GM21737 (cell line): ENCODE results near the gene SPECC1.
"Not testable (repeated sequence)": the region's sequence is repeated elsewhere in the genome, so short reads cannot be mapped to it uniquely, and the experiment has no call there.

Experiments
- ATAC-seq: cut with Tn5 transposase; IDR thresholded peaks from one replicate; pipeline ENCODE4 v1.9.1; 2021; ENCODE audit warnings: mild to moderate bottlenecking, moderate library complexity; ENCODE audit not compliant: unreplicated experiment

Gene SPECC1

GRCh38 chr17:20009302-20010098, at the start of gene SPECC1:
SPECC1 (plus strand) TSS chr17:20009359; CDS start chr17:20096652, 87,293 bp downstream.
- ATAC-seq, result peak; percentile 93

GRCh38 chr17:19962954-19963353, 46.2 kb upstream of the SPECC1 start:
- ATAC-seq, result not testable (repeated sequence)

- no peak for ATAC-seq
Observed at GRCh38 chr17:19973156-19973555, 36.0 kb upstream of the SPECC1 start.

GRCh38 chr17:19975601-19976000, 33.6 kb upstream of the SPECC1 start:
- no peak for ATAC-seq

GRCh38 chr17:19977293-19978208, 31.6 kb upstream of the SPECC1 start, which contains the start of gene AKAP10:
AKAP10 (minus strand) TSS chr17:19977828; CDS start chr17:19977679, 149 bp downstream.
- ATAC-seq, result peak; percentile 76

- ATAC-seq, result peak; percentile 34
Observed at GRCh38 chr17:19978209-19978802, 30.9 kb upstream of the SPECC1 start.

- ATAC-seq, result no peak
Observed at GRCh38 chr17:19978805-19979211, 30.4 kb upstream of the SPECC1 start.

- no peak for ATAC-seq
Observed at GRCh38 chr17:19979917-19980770, 29.0 kb upstream of the SPECC1 start.

- no peak for ATAC-seq
Observed at GRCh38 chr17:19986941-19987861, 22.0 kb upstream of the SPECC1 start.

GRCh38 chr17:19987897-19988296, 21.3 kb upstream of the SPECC1 start:
- ATAC-seq, result no peak

- ATAC-seq, result no peak
Observed at GRCh38 chr17:19991252-19991885, 17.8 kb upstream of the SPECC1 start.

GRCh38 chr17:19992803-19993713, 16.1 kb upstream of the SPECC1 start:
- ATAC-seq, result peak; percentile 95

- ATAC-seq, result no peak
Observed at GRCh38 chr17:19996086-19996485, 13.1 kb upstream of the SPECC1 start.

GRCh38 chr17:19996502-19996901, 12.7 kb upstream of the SPECC1 start:
- ATAC-seq, result no peak

- peak; percentile 18 for ATAC-seq
Observed at GRCh38 chr17:20008242-20009051, 712 bp upstream of the SPECC1 start.

- ATAC-seq, result peak; percentile 12
Observed at GRCh38 chr17:20009052-20009301, 182 bp upstream of the SPECC1 start.
